Gastrocnemius medialis (tissue), 4 donors: ENCODE measurements around the gene OXCT1.

Experiments used
- POLR2A ChIP-seq, 2 donors: fragments of 450-650 bp; IDR thresholded peaks; one replicate each; pipeline ENCODE4 v1.6.1; 2017; ENCODE audit warnings: antibody characterized with exemption in 2 of 2, mild to moderate bottlenecking in 2 of 2, moderate library complexity in 2 of 2
- TF ChIP-seq, protein P1 (sequence below), 5 experiments: fragments of 450-650 bp in 3 of 5; fragments of 200-600 bp in 2 of 5; sonication (generic) in 2 of 5; IDR thresholded peaks in 4 of 5; conservative IDR thresholded peaks in 1 of 5; 1 replicate in 4 of 5; 2 replicates in 1 of 5; pipeline ENCODE4 v1.5.1; 2016 to 2019; ENCODE audit warnings: antibody characterized with exemption in 5 of 5, mild to moderate bottlenecking in 3 of 5, moderate library complexity in 3 of 5

DNA sequence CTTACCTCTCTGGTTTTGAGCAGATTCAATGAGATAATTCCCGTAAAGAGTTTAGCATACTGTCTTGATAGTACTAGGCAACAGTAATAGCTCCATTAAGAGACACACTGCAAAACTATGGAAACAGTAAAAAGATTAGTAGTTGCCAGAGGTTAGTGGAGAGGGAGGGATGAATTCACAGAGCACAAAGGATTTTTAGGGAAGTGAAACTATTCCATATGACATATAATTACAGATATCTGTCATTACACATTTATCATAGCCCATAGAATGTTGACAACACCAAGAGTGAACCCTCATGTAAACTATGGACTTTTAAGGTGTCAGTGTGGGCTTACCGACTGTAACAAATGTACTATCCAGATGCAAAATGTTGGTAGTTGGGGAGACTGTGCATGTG, 183.5 kb downstream of the OXCT1 start:
- no peak for TF ChIP-seq POLR2A (IDR thresholded peaks at IDR 0.05)
- TF ChIP-seq, protein P1, sequence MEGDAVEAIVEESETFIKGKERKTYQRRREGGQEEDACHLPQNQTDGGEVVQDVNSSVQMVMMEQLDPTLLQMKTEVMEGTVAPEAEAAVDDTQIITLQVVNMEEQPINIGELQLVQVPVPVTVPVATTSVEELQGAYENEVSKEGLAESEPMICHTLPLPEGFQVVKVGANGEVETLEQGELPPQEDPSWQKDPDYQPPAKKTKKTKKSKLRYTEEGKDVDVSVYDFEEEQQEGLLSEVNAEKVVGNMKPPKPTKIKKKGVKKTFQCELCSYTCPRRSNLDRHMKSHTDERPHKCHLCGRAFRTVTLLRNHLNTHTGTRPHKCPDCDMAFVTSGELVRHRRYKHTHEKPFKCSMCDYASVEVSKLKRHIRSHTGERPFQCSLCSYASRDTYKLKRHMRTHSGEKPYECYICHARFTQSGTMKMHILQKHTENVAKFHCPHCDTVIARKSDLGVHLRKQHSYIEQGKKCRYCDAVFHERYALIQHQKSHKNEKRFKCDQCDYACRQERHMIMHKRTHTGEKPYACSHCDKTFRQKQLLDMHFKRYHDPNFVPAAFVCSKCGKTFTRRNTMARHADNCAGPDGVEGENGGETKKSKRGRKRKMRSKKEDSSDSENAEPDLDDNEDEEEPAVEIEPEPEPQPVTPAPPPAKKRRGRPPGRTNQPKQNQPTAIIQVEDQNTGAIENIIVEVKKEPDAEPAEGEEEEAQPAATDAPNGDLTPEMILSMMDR (IDR thresholded peaks at IDR 0.05 in 4 of 5, conservative IDR thresholded peaks at IDR 0.05 in 1 of 5) = no peak
